Left ventricle myocardium inferior (tissue), 1 donor: Measurements from ENCODE around the gene EPC2. TPM values are rescaled to one million over a fixed set of nuclear protein-coding genes. Genes with fewer than 3 reads are reported as not detected.
"Not testable (repeated sequence)": the region's sequence is repeated elsewhere in the genome, so short reads cannot be mapped to it uniquely, and the experiment has no call there.

Source experiments
- DNase-seq: peaks from one replicate; pipeline ENCODE4 v3.0.0-alpha.2; 2020
- H3K27ac ChIP-seq: fragments of 200-600 bp; replicated peaks from 2 replicates; pipeline ENCODE4 v1.8.0; 2021
- H3K27me3 ChIP-seq: fragments of 200-600 bp; 2 replicates; pipeline ENCODE4 v1.8.0; 2021; ENCODE audit warnings: low read depth
- H3K36me3 ChIP-seq: fragments of 200-600 bp; 2 replicates; pipeline ENCODE4 v1.8.0; 2021
- H3K4me1 ChIP-seq: fragments of 200-600 bp; 2 replicates; pipeline ENCODE4 v1.8.0; 2021
- H3K4me3 ChIP-seq: fragments of 200-600 bp; 2 replicates; pipeline ENCODE4 v1.8.0; 2021; ENCODE audit warnings: mild to moderate bottlenecking, moderate library complexity
- H3K9me3 ChIP-seq: fragments of 200-600 bp; replicated peaks from 2 replicates; pipeline ENCODE4 v1.8.0; 2021
- intact Hi-C: fragments of 100-400 bp; cut with micrococcal nuclease; formaldehyde crosslinking; loops from one replicate; pipeline ENCODE4 v1.11.0; 2022
- total RNA-seq: library from RNA; stranded (reverse); fragmentation: NEBNext Ultra II Directional; extraction: Animal tissue kit (Norgen Biotek cat#: 25700); gene quantifications from one replicate; pipeline ENCODE4 v1.2.1, GENCODE V29; 2021
- TF ChIP-seq, protein P1 (sequence below): fragments of 200-600 bp; IDR thresholded peaks from 2 replicates; pipeline ENCODE4 v1.8.0; 2021; ENCODE audit warnings: antibody characterized with exemption, mild to moderate bottlenecking, borderline replicate concordance
- donor health status: DM: no; HTN: yes; CAD: no; lungs with severe emphysema.

The EPC2 gene
- total RNA-seq, 1 donor from 2014 or later = 22.0 TPM

- no peaks in the 10 kb centered on the region for H3K9me3 ChIP-seq
- intact Hi-C loops = no loop called here
- no peak overlapping the region for H3K4me3 ChIP-seq
- H3K27ac ChIP-seq = no peak overlapping the region
- H3K4me1 ChIP-seq = peaks cover 67% of the 10 kb centered on the region
- no peaks in the 10 kb centered on the region for H3K36me3 ChIP-seq
- TF ChIP-seq, protein P1, sequence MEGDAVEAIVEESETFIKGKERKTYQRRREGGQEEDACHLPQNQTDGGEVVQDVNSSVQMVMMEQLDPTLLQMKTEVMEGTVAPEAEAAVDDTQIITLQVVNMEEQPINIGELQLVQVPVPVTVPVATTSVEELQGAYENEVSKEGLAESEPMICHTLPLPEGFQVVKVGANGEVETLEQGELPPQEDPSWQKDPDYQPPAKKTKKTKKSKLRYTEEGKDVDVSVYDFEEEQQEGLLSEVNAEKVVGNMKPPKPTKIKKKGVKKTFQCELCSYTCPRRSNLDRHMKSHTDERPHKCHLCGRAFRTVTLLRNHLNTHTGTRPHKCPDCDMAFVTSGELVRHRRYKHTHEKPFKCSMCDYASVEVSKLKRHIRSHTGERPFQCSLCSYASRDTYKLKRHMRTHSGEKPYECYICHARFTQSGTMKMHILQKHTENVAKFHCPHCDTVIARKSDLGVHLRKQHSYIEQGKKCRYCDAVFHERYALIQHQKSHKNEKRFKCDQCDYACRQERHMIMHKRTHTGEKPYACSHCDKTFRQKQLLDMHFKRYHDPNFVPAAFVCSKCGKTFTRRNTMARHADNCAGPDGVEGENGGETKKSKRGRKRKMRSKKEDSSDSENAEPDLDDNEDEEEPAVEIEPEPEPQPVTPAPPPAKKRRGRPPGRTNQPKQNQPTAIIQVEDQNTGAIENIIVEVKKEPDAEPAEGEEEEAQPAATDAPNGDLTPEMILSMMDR = no peak
- no peaks in the 10 kb centered on the region for H3K27me3 ChIP-seq
- no peak for DNase-seq
Observed at GRCh38 chr2:148660999-148661398, 16.4 kb downstream of the EPC2 start.

- DNase-seq, H3K9me3 ChIP-seq, H3K36me3 ChIP-seq, H3K4me3 ChIP-seq, H3K27ac ChIP-seq, H3K27me3 ChIP-seq, intact Hi-C loops: not testable (repeated sequence)
- peaks cover 67% of the 10 kb centered on the region for H3K4me1 ChIP-seq
Observed at GRCh38 chr2:148662332-148662731, 17.8 kb downstream of the EPC2 start.

GRCh38 chr2:148664229-148664628 lies 19.7 kb downstream of the EPC2 start:
- H3K4me1 ChIP-seq = peaks cover 66% of the 10 kb centered on the region
- no peak overlapping the region for H3K4me3 ChIP-seq
- no peaks in the 10 kb centered on the region for H3K27me3 ChIP-seq
- H3K9me3 ChIP-seq = no peaks in the 10 kb centered on the region
- no peak overlapping the region for H3K27ac ChIP-seq
- TF ChIP-seq, protein P1 = no peak
- no peaks in the 10 kb centered on the region for H3K36me3 ChIP-seq
- intact Hi-C loops = no loop called here
- no peak for DNase-seq

- Histone ChIP-seq H3K27ac (no peak overlapping the region), H3K4me3 (no peak overlapping the region), H3K27me3 (no peaks in the 10 kb centered on the region), H3K9me3 (no peaks in the 10 kb centered on the region), H3K36me3 (no peaks in the 10 kb centered on the region), H3K4me1 (peaks cover 58% of the 10 kb centered on the region)
- TF ChIP-seq, protein P1 = no peak
- intact Hi-C loops = no loop called here
- DNase-seq = no peak
Observed at GRCh38 chr2:148666555-148666954, 22.0 kb downstream of the EPC2 start.

- TF ChIP-seq, protein P1 = no peak
- intact Hi-C loops = no loop called here
- no peaks in the 10 kb centered on the region for H3K27me3 ChIP-seq
- peaks cover under 1% of the 10 kb centered on the region for H3K9me3 ChIP-seq
- H3K36me3 ChIP-seq = no peaks in the 10 kb centered on the region
- H3K4me1 ChIP-seq = peaks cover 57% of the 10 kb centered on the region
- no peak overlapping the region for H3K4me3 ChIP-seq
- H3K27ac ChIP-seq = no peak overlapping the region
- DNase-seq = no peak
Observed at GRCh38 chr2:148667113-148667836, 22.7 kb downstream of the EPC2 start.

DNA sequence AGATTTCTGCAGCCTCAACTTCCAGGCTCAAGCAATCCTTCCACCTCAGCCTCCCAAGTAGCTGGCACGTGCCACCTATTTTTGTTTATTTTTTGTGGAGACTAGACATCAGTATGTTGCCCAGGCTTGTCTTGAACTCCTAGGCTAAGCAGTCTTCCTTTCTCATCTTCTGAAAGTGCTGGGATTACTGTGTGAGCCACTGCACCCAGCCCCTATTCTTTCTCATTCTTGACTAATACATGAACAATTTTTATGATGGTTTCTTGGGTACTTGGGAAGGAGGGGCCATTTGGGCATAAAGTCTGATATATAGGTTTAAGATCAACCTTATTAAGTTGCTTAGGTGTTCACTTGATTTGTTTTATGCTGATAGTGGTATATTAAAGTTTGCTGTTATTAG lies 26.2 kb downstream of the EPC2 start:
- no peak for DNase-seq
- Histone ChIP-seq H3K4me3 (no peak overlapping the region), H3K27me3 (no peaks in the 10 kb centered on the region), H3K36me3 (no peaks in the 10 kb centered on the region), H3K27ac (no peak overlapping the region), H3K4me1 (peaks cover 69% of the 10 kb centered on the region), H3K9me3 (peaks cover 13% of the 10 kb centered on the region)
- TF ChIP-seq, protein P1 = no peak
- intact Hi-C loops = no loop called here
